ENCODE measurements around the gene HYCC1. TPM values are rescaled to one million over a fixed set of nuclear protein-coding genes. Genes with fewer than 3 reads are reported as not detected.

HYCC1 gene
- total RNA-seq, 6 experiments from 2014 or later = 8.1 to 15.4 (median 13.9) TPM

GRCh38 chr7:23011222-23011924, 2.6 kb downstream of the HYCC1 start:
- no peak overlapping the region for H3K4me3 ChIP-seq
- TF ChIP-seq, protein P1, sequence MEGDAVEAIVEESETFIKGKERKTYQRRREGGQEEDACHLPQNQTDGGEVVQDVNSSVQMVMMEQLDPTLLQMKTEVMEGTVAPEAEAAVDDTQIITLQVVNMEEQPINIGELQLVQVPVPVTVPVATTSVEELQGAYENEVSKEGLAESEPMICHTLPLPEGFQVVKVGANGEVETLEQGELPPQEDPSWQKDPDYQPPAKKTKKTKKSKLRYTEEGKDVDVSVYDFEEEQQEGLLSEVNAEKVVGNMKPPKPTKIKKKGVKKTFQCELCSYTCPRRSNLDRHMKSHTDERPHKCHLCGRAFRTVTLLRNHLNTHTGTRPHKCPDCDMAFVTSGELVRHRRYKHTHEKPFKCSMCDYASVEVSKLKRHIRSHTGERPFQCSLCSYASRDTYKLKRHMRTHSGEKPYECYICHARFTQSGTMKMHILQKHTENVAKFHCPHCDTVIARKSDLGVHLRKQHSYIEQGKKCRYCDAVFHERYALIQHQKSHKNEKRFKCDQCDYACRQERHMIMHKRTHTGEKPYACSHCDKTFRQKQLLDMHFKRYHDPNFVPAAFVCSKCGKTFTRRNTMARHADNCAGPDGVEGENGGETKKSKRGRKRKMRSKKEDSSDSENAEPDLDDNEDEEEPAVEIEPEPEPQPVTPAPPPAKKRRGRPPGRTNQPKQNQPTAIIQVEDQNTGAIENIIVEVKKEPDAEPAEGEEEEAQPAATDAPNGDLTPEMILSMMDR (IDR thresholded peaks at IDR 0.05) = no peak
- no peak for TF ChIP-seq POLR2A (IDR thresholded peaks at IDR 0.05)
- WGBS (ENCODE audit: insufficient coverage, low coverage, low lambda C conversion rate, missing lambda C conversion rate) = 56% methylated on average over 3 of the region's 3 CpGs
- H3K27ac ChIP-seq = no peak overlapping the region
- ATAC-seq (no peak), DNase-seq (no peak)
- no peaks in the 10 kb centered on the region for H3K9me3 ChIP-seq
- intact Hi-C loops (cut with DNase I) = no loop called here
- H3K4me1 ChIP-seq = peaks cover 0 to 23% (median 3%) of the 10 kb centered on the region in 4 donors
- H3K36me3 ChIP-seq = no peaks in the 10 kb centered on the region
- H3K27me3 ChIP-seq = no peaks in the 10 kb centered on the region

- ATAC-seq (no peak), DNase-seq (no peak)
- Histone ChIP-seq H3K4me3 (no peak overlapping the region), H3K4me1 (peaks cover 0 to 13% (median 3%) of the 10 kb centered on the region in 4 donors), H3K9me3 (no peaks in the 10 kb centered on the region), H3K27me3 (no peaks in the 10 kb centered on the region), H3K27ac (no peak overlapping the region), H3K36me3 (no peaks in the 10 kb centered on the region)
- intact Hi-C loops (cut with DNase I) = no loop called here
- TF ChIP-seq, protein P1 (IDR thresholded peaks at IDR 0.05) = no peak
- TF ChIP-seq POLR2A (IDR thresholded peaks at IDR 0.05) = no peak
Measured at GRCh38 chr7:23009303-23009702, 4.6 kb downstream of the HYCC1 start.

DNA sequence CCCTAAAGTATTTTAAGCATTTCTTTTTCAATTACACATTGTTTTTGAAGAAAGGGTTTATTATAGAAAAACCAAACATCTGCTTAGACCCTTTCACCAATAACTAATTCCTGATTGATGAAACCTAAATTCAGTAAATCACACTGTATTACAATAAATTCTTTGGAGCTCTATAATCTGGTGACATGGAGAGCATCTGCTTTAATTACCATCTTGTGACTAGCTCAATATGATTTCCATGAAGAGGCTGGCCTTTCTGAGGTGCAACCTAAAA, 9.7 kb downstream of the HYCC1 start:
- TF ChIP-seq POLR2A (IDR thresholded peaks at IDR 0.05) = no peak
- TF ChIP-seq, protein P1 (IDR thresholded peaks at IDR 0.05) = no peak
- DNase-seq (no peak), ATAC-seq (no peak)
- Histone ChIP-seq H3K27me3 (no peaks in the 10 kb centered on the region), H3K4me1 (peaks cover 0 to 6% (median 0%) of the 10 kb centered on the region in 4 donors), H3K27ac (no peak overlapping the region), H3K36me3 (no peaks in the 10 kb centered on the region), H3K4me3 (no peak overlapping the region), H3K9me3 (no peaks in the 10 kb centered on the region)
- intact Hi-C loops (cut with DNase I) = no loop called here

- Histone ChIP-seq H3K27ac (no peak overlapping the region), H3K4me3 (no peak overlapping the region), H3K4me1 (peaks cover 0 to 6% (median 0%) of the 10 kb centered on the region in 4 donors), H3K36me3 (no peaks in the 10 kb centered on the region), H3K9me3 (no peaks in the 10 kb centered on the region), H3K27me3 (no peaks in the 10 kb centered on the region)
- WGBS (ENCODE audit: insufficient coverage, low coverage, low lambda C conversion rate, missing lambda C conversion rate) = 85% methylated on average over 2 of the region's 2 CpGs
- DNase-seq = no peak
- intact Hi-C loops (cut with DNase I) = no loop called here
- ATAC-seq = no peak
- TF ChIP-seq, protein P1 (IDR thresholded peaks at IDR 0.05) = no peak
- TF ChIP-seq POLR2A (IDR thresholded peaks at IDR 0.05) = no peak
Measured at GRCh38 chr7:23003505-23004246, 10.3 kb downstream of the HYCC1 start.
